Measurements from ENCODE around the gene FAM118B. TPM values are rescaled to one million over a fixed set of nuclear protein-coding genes. Genes with fewer than 3 reads are reported as not detected.
"Not testable (repeated sequence)": the region's sequence is repeated elsewhere in the genome, so short reads cannot be mapped to it uniquely, and the experiment has no call there.

FAM118B gene
- total RNA-seq, 1 experiment from 2014 or later, result 53.2 TPM

DNA sequence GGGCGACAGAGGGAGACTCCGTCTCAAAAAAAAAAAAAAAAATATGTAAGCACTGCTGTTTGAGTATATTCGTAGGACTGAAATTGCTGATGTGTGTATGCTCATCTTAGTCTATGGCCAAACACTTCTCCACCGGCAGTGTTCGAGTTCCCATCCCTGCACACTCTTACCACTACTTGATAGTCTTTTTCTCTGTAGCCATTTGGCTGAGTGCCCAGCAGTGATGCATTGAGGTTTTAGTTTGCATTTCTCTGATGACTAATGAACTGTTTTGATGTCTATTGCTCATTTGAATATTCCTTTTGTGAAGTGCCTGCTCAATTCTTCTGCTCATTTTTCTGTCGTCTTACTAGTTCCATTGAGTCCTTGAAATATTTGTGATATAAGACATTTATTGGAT, 73.2 kb downstream of the FAM118B start:
- H3K36me3 ChIP-seq (replicated peaks; ENCODE audit: control insufficient read depth, insufficient read depth, low read length), result no peaks in the 10 kb centered on the region
- H3K4me3 ChIP-seq (ENCODE audit: insufficient read depth, low read depth, low read length), result no peak overlapping the region
- no peak for DNase-seq
- peaks cover 9% of the 10 kb centered on the region for H3K27me3 ChIP-seq (ENCODE audit: control insufficient read depth, insufficient read depth, low read length)

DNA sequence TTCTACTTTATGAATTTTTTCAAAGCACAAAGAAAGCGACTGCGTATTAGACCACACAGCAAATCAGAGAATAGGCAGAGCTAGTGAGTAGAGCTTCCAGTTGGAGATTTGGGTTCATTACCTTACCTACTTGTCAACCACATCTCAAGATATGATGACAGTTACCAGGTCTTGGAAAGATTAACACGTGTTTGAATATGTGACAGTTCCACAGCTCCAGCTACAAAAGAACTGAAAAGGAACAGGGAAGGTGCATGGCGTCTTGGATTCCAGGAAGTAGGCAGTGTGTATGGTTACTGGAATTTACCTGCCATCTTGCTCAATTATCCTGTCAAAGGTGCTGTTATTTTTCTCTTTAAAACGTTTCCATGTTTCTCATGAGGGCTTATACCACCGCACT, 76.7 kb downstream of the FAM118B start:
- no peak for DNase-seq

DNA sequence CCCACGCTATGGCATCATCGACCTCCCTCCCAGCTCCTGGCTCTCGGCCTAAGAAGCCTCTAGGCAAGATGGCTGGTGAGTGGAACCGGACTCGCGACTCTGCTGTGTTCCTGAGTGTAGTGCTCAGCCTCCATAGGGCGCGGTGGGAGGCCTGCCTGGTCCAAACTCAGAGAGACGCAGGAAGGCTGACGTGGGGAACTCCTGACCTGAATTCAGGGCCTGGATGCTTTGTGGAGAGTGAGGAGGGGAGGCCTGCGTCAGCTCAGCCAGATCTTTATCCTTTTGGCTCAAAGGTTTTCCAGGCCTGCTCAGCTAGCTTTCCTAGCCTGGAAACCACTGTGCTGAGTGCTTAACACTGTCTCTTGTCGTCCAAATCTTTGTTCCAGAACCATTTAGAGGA, 79.3 kb downstream of the FAM118B start:
- Histone ChIP-seq H3K27me3 (ENCODE audit: control insufficient read depth, insufficient read depth, low read length) (no peaks in the 10 kb centered on the region), H3K36me3 (replicated peaks; ENCODE audit: control insufficient read depth, insufficient read depth, low read length) (peaks cover 6% of the 10 kb centered on the region), H3K4me3 (ENCODE audit: insufficient read depth, low read depth, low read length) (no peak overlapping the region)
- DNase-seq, result no peak

More for the DNA sequence above, 76.7 kb downstream of the FAM118B start:
- Histone ChIP-seq H3K27me3 (ENCODE audit: control insufficient read depth, insufficient read depth, low read length) (peaks cover 2% of the 10 kb centered on the region; the same call in 1 of the 2 replicates), H3K4me3 (ENCODE audit: insufficient read depth, low read depth, low read length) (no peak overlapping the region), H3K36me3 (replicated peaks; ENCODE audit: control insufficient read depth, insufficient read depth, low read length) (peaks cover 1% of the 10 kb centered on the region; the same call in 1 of the 2 replicates)

DNA sequence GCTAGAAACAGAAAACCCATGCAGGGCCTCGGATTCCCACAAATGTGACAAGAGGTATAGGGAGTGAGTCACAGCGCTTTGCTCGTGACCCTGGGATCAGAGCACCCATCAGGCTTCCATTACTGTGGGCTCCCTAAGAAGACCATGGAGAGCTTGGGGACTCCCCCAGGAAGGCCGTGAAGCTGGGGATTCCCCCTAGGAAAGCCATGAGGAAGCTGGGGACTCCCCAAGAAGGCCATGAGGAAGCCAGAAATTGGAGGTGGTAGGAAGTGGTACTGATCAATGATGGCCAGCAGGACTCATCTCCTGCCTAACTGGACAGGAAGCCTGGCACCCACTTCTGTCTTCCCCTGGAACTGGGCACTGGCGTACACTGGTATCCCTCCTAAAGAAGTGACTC, 82.1 kb downstream of the FAM118B start:
- no peak for DNase-seq
- Histone ChIP-seq H3K36me3 (replicated peaks; ENCODE audit: control insufficient read depth, insufficient read depth, low read length) (peaks cover 6% of the 10 kb centered on the region), H3K27me3 (ENCODE audit: control insufficient read depth, insufficient read depth, low read length) (no peaks in the 10 kb centered on the region), H3K4me3 (ENCODE audit: insufficient read depth, low read depth, low read length) (no peak overlapping the region)

GRCh38 chr11:126297004-126297403, 85.4 kb downstream of the FAM118B start:
- H3K4me3 ChIP-seq (ENCODE audit: insufficient read depth, low read depth, low read length), result no peak overlapping the region
- peaks cover 6% of the 10 kb centered on the region for H3K36me3 ChIP-seq (replicated peaks; ENCODE audit: control insufficient read depth, insufficient read depth, low read length)
- H3K27me3 ChIP-seq (ENCODE audit: control insufficient read depth, insufficient read depth, low read length), result no peaks in the 10 kb centered on the region
- DNase-seq, result no peak

- Histone ChIP-seq H3K27me3 (ENCODE audit: control insufficient read depth, insufficient read depth, low read length) (no peaks in the 10 kb centered on the region), H3K4me3 (ENCODE audit: insufficient read depth, low read depth, low read length) (peak within 1 kb of the TSS; percentile 65), H3K36me3 (replicated peaks; ENCODE audit: control insufficient read depth, insufficient read depth, low read length) (no peaks in the 10 kb centered on the region; the same call in 1 of the 2 replicates)
- DNase-seq, result peak; percentile 99
Measured at GRCh38 chr11:126303623-126304456, 92.3 kb downstream of the FAM118B start, which contains the start of gene DCPS. DCPS (plus strand) TSS chr11:126304060; CDS start chr11:126304081, 21 bp downstream.

- Histone ChIP-seq H3K27me3 (ENCODE audit: control insufficient read depth, insufficient read depth, low read length) (no peaks in the 10 kb centered on the region), H3K36me3 (replicated peaks; ENCODE audit: control insufficient read depth, insufficient read depth, low read length) (no peaks in the 10 kb centered on the region; the same call in 1 of the 2 replicates), H3K4me3 (ENCODE audit: insufficient read depth, low read depth, low read length) (peak overlapping the region; percentile 65)
- DNase-seq, result no peak
Measured at GRCh38 chr11:126304457-126305075, 93.0 kb downstream of the FAM118B start.

- no peak overlapping the region for H3K4me3 ChIP-seq (ENCODE audit: insufficient read depth, low read depth, low read length)
- no peaks in the 10 kb centered on the region; the same call in 1 of the 2 replicates for H3K36me3 ChIP-seq (replicated peaks; ENCODE audit: control insufficient read depth, insufficient read depth, low read length)
- H3K27me3 ChIP-seq (ENCODE audit: control insufficient read depth, insufficient read depth, low read length), result no peaks in the 10 kb centered on the region
- no peak for DNase-seq
Measured at GRCh38 chr11:126305699-126306098, 94.1 kb downstream of the FAM118B start.

GRCh38 chr11:126307706-126308105, 96.1 kb downstream of the FAM118B start:
- H3K36me3 ChIP-seq (replicated peaks; ENCODE audit: control insufficient read depth, insufficient read depth, low read length), result no peaks in the 10 kb centered on the region; the same call in 1 of the 2 replicates
- no peak overlapping the region for H3K4me3 ChIP-seq (ENCODE audit: insufficient read depth, low read depth, low read length)
- no peaks in the 10 kb centered on the region for H3K27me3 ChIP-seq (ENCODE audit: control insufficient read depth, insufficient read depth, low read length)
- DNase-seq, result peak; percentile 55

GRCh38 chr11:126308271-126308671, 96.7 kb downstream of the FAM118B start:
- no peaks in the 10 kb centered on the region for H3K27me3 ChIP-seq (ENCODE audit: control insufficient read depth, insufficient read depth, low read length)
- H3K4me3 ChIP-seq (ENCODE audit: insufficient read depth, low read depth, low read length), result no peak overlapping the region
- no peak for DNase-seq
- H3K36me3 ChIP-seq (replicated peaks; ENCODE audit: control insufficient read depth, insufficient read depth, low read length), result no peaks in the 10 kb centered on the region; the same call in 1 of the 2 replicates

GRCh38 chr11:126308771-126309170, 97.2 kb downstream of the FAM118B start:
- not testable (repeated sequence) for H3K4me3 ChIP-seq (ENCODE audit: insufficient read depth, low read depth, low read length); H3K27me3 ChIP-seq (ENCODE audit: control insufficient read depth, insufficient read depth, low read length); H3K36me3 ChIP-seq (replicated peaks; ENCODE audit: control insufficient read depth, insufficient read depth, low read length); DNase-seq

DNA sequence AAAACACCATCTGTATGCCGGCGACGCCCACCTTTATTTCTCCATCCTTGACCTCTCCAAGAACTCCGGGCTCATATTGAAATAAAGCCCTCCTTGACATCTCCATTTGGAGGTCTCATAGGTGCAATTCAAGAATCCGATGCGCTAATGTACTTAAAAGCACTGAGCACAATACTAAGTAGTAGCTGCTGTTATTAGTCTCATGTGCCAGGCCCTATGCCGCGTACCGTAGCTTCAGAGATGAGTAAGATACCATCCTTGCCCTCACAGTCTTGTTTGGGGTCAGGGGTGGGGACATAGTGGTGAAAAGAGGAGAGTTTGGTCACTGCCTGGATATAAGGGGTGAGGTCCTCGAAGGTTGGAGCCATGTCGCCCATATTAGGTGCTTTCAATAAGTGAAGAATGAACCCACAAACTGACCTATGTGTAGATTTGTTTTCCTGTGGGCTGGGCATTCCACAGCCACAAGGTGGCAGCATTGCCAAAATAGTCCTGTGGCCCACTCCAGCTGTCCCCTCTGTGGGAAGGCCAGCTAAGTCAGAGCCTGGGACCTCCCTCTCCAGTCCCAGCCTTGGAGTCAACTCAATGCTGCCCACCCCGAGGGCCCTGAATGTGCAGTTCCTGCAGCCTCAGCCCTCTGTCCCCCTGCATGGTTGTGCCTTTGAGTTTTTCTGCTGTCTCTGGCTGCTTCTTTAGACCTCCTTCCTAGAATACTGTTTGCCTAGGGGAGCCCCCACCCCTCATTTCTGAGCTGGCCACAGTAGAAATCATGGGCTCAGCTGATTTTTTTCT, 98.8 kb downstream of the FAM118B start:
- peak; percentile 82 for DNase-seq
- H3K36me3 ChIP-seq (replicated peaks; ENCODE audit: control insufficient read depth, insufficient read depth, low read length), result no peaks in the 10 kb centered on the region; the same call in 1 of the 2 replicates
- no peak overlapping the region for H3K4me3 ChIP-seq (ENCODE audit: insufficient read depth, low read depth, low read length)
- H3K27me3 ChIP-seq (ENCODE audit: control insufficient read depth, insufficient read depth, low read length), result no peaks in the 10 kb centered on the region

DNA sequence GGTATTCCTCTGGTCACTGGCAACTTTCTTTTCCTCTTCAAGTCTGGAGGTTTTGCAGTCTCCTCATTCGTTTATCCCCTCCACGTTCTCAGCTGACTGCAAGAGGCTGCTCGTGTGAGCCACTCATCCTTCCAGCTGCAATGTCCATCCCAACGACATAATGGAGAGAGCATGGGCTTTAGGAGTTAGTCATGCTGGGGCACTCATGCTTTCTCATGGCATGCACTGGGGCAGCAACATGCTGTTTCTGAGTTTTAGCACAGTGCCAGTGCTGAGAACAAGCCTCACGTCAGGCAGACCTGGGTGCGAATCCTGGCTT, 99.4 kb downstream of the FAM118B start:
- H3K36me3 ChIP-seq (replicated peaks; ENCODE audit: control insufficient read depth, insufficient read depth, low read length), result no peaks in the 10 kb centered on the region; the same call in 1 of the 2 replicates
- no peak overlapping the region for H3K4me3 ChIP-seq (ENCODE audit: insufficient read depth, low read depth, low read length)
- no peak for DNase-seq
- H3K27me3 ChIP-seq (ENCODE audit: control insufficient read depth, insufficient read depth, low read length), result no peaks in the 10 kb centered on the region

DNA sequence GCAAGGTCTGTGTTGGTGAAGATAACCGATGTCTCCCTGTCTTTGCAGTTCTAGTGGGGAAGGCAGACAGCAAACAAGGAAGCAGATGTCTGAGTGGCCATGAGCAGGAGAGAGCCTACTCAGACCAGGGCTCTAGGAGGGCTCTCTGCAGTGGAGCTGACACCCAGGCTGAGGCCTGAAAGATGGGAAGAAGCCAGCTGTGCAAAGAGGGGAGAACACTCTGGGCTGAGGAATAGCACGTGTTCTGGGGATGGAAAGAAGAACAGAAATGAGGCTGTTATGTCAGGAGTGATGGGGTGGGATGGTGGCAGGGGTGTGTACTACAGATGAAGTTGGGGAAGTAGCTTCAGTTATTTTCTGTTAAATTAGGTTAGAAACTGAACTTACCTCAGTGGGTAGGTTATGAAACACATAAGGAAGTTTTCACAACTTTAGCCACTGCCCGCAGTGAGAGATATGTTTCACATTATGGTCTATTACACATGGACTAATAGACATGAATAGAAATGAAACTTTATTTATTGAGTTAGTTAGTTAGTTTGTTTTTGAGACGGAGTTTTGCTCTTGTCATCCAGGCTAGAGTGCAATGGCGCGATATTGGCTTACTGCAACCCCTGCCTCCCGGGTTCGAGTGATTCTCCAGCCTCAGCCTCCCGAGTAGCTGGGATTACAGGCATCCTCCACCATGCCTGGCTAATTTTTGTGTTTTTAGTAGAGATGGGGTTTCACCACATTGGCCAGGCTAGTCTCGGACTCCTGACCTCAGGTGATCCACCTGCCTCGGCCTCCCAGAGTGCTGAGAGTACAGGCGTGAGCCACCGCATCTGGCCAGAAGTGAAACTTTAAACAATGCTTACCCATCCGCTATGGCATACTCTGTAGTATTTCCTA, 100.1 kb downstream of the FAM118B start:
- H3K27me3 ChIP-seq (ENCODE audit: control insufficient read depth, insufficient read depth, low read length), result no peaks in the 10 kb centered on the region
- no peak for DNase-seq
- H3K36me3 ChIP-seq (replicated peaks; ENCODE audit: control insufficient read depth, insufficient read depth, low read length), result no peaks in the 10 kb centered on the region; the same call in 1 of the 2 replicates
- no peak overlapping the region for H3K4me3 ChIP-seq (ENCODE audit: insufficient read depth, low read depth, low read length)

Data from H7 (cell line).